MM.1S (cell line): ENCODE measurements around the gene UTP15.

ENCODE experiments used
- EZH2 ChIP-seq: fragments of 300-600 bp; sonication (generic); optimal IDR thresholded peaks from 2 replicates; pipeline ENCODE3; 2017; ENCODE audit warnings: low read depth, mild to moderate bottlenecking, antibody characterized with exemption, low read length, mixed read lengths
- EZH2phosphoT487 ChIP-seq: fragments of 300-600 bp; sonication (generic); IDR thresholded peaks from 2 replicates; pipeline ENCODE4 v1.6.1; 2018; ENCODE audit warnings: antibody characterized with exemption, low read length
- TF ChIP-seq, protein P1 (sequence below): fragments of 300-600 bp; sonication (generic); IDR thresholded peaks from 2 replicates; pipeline ENCODE4 v1.5.1; 2016; ENCODE audit warnings: antibody characterized with exemption, low read length, mixed read lengths

DNA sequence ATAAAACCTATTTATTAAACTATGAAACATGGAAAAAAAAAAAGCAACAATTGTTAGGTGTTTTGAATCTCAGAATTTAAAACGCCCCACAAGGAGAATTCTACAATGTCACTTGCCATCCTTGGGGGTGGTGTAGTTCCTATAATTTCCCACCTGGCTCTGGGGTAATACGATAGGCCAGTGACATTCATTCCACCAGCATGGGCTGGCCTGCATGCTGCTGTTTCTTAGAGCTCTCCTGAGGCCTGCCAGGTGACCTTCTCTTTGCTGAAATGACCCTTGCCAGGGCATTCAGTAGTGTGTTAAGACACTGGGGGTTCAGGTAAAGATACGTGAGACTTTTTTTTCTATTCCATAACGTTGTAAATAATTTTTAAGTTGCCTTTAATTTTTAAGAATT is 50.4 kb downstream of the UTP15 start:
- TF ChIP-seq, protein P1, sequence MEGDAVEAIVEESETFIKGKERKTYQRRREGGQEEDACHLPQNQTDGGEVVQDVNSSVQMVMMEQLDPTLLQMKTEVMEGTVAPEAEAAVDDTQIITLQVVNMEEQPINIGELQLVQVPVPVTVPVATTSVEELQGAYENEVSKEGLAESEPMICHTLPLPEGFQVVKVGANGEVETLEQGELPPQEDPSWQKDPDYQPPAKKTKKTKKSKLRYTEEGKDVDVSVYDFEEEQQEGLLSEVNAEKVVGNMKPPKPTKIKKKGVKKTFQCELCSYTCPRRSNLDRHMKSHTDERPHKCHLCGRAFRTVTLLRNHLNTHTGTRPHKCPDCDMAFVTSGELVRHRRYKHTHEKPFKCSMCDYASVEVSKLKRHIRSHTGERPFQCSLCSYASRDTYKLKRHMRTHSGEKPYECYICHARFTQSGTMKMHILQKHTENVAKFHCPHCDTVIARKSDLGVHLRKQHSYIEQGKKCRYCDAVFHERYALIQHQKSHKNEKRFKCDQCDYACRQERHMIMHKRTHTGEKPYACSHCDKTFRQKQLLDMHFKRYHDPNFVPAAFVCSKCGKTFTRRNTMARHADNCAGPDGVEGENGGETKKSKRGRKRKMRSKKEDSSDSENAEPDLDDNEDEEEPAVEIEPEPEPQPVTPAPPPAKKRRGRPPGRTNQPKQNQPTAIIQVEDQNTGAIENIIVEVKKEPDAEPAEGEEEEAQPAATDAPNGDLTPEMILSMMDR: no peak
- TF ChIP-seq EZH2phosphoT487: no peak
- no peak for TF ChIP-seq EZH2
